HepG2 (cell line): ENCODE results near the gene BRD3. TPM values are rescaled to one million over a fixed set of nuclear protein-coding genes. Genes with fewer than 3 reads are reported as not detected.

Experiments
- ATF3 ChIP-seq: sonication (generic); formaldehyde crosslinking; IDR thresholded peaks from 2 replicates; pipeline ENCODE4 v1.4.0; 2020; ENCODE audit warnings: missing genetic modification reagents
- ESRRA ChIP-seq: sonication (generic); formaldehyde crosslinking; IDR thresholded peaks from 2 replicates; pipeline ENCODE4 v1.5.1; 2020; ENCODE audit warnings: mild to moderate bottlenecking, low read depth, missing genetic modification reagents
- ISX ChIP-seq: sonication (generic); formaldehyde crosslinking; conservative IDR thresholded peaks from 2 replicates; pipeline ENCODE4 v1.5.0; 2020; ENCODE audit warnings: missing genetic modification reagents
- MLLT10 ChIP-seq: sonication (generic); formaldehyde crosslinking; IDR thresholded peaks from 2 replicates; pipeline ENCODE4 v1.4.0; 2020; ENCODE audit warnings: missing genetic modification reagents
- NBN ChIP-seq: fragments of 450-650 bp; conservative IDR thresholded peaks from 2 replicates; pipeline ENCODE4 v1.6.1; 2017
- POLR2A ChIP-seq, 2 experiments: IDR thresholded peaks; 2 replicates each; pipeline ENCODE4 v1.6.1; 2011; ENCODE audit warnings: low read depth in 2 of 2, low read length in 2 of 2, mild to moderate bottlenecking in 1 of 2, moderate library complexity in 1 of 2; ENCODE audit not compliant: insufficient read depth in 1 of 2
- SALL2 ChIP-seq: sonication (generic); formaldehyde crosslinking; IDR thresholded peaks from 2 replicates; pipeline ENCODE4 v1.8.1; 2023; ENCODE audit warnings: mild to moderate bottlenecking, missing genetic modification reagents, inconsistent platforms
- THAP11 ChIP-seq: IDR thresholded peaks from 2 replicates; pipeline ENCODE4 v1.6.1; 2016; ENCODE audit warnings: missing biosample characterization, missing genetic modification reagents
- TP53 ChIP-seq: sonication (generic); formaldehyde crosslinking; conservative IDR thresholded peaks from 2 replicates; pipeline ENCODE4 v1.4.0; 2020; ENCODE audit warnings: missing genetic modification reagents
- ZEB1 ChIP-seq: IDR thresholded peaks from 2 replicates; pipeline ENCODE4 v1.6.1; 2012; ENCODE audit warnings: mild to moderate bottlenecking, low read depth, inconsistent platforms; ENCODE audit not compliant: insufficient replicate concordance
- ZFP91 ChIP-seq: sonication (generic); formaldehyde crosslinking; IDR thresholded peaks from 2 replicates; pipeline ENCODE4 v1.9.0; 2022; ENCODE audit warnings: missing genetic modification reagents, mild to moderate bottlenecking, borderline replicate concordance
- ZMAT5 ChIP-seq: sonication (generic); formaldehyde crosslinking; IDR thresholded peaks from 2 replicates; pipeline ENCODE4 v1.5.0; 2020; ENCODE audit warnings: mild to moderate bottlenecking, low read depth, missing genetic modification reagents, borderline replicate concordance
- ZNF101 ChIP-seq: sonication (generic); formaldehyde crosslinking; IDR thresholded peaks from 2 replicates; pipeline ENCODE4 v1.4.0; 2020; ENCODE audit warnings: mild to moderate bottlenecking, low read depth, missing genetic modification reagents, borderline replicate concordance
- ZNF12 ChIP-seq: sonication (generic); formaldehyde crosslinking; IDR thresholded peaks from 2 replicates; pipeline ENCODE4 v1.5.0; 2020; ENCODE audit warnings: missing genetic modification reagents
- ZNF484 ChIP-seq: sonication (generic); formaldehyde crosslinking; IDR thresholded peaks from 2 replicates; pipeline ENCODE4 v1.5.1; 2020; ENCODE audit warnings: mild to moderate bottlenecking, low read depth, missing genetic modification reagents, borderline replicate concordance
- polyA plus RNA-seq, 8 experiments: library from polyadenylated mRNA; depleted of rRNA in 3 of 8; stranded (reverse) in 7 of 8; unstranded in 1 of 8; fragments of >200 nt; fragmentation: Illumina TruSeq in 4 of 8; extraction: Trizol in 4 of 8; gene quantifications; 2 replicates each; pipeline versions ENCODE4 v1.2.1 to v1.2.3, GENCODE V29; 2011 to 2016; ENCODE audit warnings: low read depth in 4 of 8, missing spikeins in 1 of 8, mixed read lengths in 1 of 8; ENCODE audit not compliant: insufficient read depth in 1 of 8
- total RNA-seq, 5 experiments: library from RNA; depleted of rRNA; stranded (reverse); fragments of >200 nt; fragmentation: Illumina TruSeq; extraction: Trizol; gene quantifications; 2 replicates each; pipeline ENCODE4 v1.2.3, GENCODE V29; 2016; ENCODE audit warnings: low read depth in 1 of 5
- TF ChIP-seq, protein P1 (sequence below): sonication (generic); formaldehyde crosslinking; IDR thresholded peaks from 2 replicates; pipeline ENCODE4 v1.5.1; 2020; ENCODE audit warnings: mild to moderate bottlenecking, missing genetic modification reagents, moderate library complexity
- TF ChIP-seq, protein P2 (sequence below): sonication (generic); formaldehyde crosslinking; IDR thresholded peaks from 2 replicates; pipeline ENCODE4 v1.4.0; 2020; ENCODE audit warnings: mild to moderate bottlenecking, missing genetic modification reagents
- TF ChIP-seq, protein P3 (sequence below): IDR thresholded peaks from 2 replicates; pipeline ENCODE4 v1.6.1; 2016; ENCODE audit warnings: mild to moderate bottlenecking

The BRD3 gene
- total and polyA plus RNA-seq, 2 of the 13 experiments (the other 11 are each of a cell fraction or from before 2014, with no cell fraction given) = 5.9 to 12.9 TPM

- TF ChIP-seq, protein P1, sequence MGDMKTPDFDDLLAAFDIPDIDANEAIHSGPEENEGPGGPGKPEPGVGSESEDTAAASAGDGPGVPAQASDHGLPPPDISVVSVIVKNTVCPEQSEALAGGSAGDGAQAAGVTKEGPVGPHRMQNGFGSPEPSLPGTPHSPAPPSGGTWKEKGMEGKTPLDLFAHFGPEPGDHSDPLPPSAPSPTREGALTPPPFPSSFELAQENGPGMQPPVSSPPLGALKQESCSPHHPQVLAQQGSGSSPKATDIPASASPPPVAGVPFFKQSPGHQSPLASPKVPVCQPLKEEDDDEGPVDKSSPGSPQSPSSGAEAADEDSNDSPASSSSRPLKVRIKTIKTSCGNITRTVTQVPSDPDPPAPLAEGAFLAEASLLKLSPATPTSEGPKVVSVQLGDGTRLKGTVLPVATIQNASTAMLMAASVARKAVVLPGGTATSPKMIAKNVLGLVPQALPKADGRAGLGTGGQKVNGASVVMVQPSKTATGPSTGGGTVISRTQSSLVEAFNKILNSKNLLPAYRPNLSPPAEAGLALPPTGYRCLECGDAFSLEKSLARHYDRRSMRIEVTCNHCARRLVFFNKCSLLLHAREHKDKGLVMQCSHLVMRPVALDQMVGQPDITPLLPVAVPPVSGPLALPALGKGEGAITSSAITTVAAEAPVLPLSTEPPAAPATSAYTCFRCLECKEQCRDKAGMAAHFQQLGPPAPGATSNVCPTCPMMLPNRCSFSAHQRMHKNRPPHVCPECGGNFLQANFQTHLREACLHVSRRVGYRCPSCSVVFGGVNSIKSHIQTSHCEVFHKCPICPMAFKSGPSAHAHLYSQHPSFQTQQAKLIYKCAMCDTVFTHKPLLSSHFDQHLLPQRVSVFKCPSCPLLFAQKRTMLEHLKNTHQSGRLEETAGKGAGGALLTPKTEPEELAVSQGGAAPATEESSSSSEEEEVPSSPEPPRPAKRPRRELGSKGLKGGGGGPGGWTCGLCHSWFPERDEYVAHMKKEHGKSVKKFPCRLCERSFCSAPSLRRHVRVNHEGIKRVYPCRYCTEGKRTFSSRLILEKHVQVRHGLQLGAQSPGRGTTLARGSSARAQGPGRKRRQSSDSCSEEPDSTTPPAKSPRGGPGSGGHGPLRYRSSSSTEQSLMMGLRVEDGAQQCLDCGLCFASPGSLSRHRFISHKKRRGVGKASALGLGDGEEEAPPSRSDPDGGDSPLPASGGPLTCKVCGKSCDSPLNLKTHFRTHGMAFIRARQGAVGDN = peak; percentile 64
- no peak for TF ChIP-seq ZMAT5 (CRISPR knock-in tag)
- TF ChIP-seq, protein P2, sequence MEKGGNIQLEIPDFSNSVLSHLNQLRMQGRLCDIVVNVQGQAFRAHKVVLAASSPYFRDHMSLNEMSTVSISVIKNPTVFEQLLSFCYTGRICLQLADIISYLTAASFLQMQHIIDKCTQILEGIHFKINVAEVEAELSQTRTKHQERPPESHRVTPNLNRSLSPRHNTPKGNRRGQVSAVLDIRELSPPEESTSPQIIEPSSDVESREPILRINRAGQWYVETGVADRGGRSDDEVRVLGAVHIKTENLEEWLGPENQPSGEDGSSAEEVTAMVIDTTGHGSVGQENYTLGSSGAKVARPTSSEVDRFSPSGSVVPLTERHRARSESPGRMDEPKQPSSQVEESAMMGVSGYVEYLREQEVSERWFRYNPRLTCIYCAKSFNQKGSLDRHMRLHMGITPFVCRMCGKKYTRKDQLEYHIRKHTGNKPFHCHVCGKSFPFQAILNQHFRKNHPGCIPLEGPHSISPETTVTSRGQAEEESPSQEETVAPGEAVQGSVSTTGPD = no peak
- TF ChIP-seq ZEB1 = no peak
- no peak for TF ChIP-seq POLR2A (IDR thresholded peaks at IDR 0.05; ENCODE audit: insufficient read depth in 1 of 2, low read depth in 2 of 2, low read length in 2 of 2)
- no peak for TF ChIP-seq ISX
- no peak for TF ChIP-seq NBN
- TF ChIP-seq, protein P3, sequence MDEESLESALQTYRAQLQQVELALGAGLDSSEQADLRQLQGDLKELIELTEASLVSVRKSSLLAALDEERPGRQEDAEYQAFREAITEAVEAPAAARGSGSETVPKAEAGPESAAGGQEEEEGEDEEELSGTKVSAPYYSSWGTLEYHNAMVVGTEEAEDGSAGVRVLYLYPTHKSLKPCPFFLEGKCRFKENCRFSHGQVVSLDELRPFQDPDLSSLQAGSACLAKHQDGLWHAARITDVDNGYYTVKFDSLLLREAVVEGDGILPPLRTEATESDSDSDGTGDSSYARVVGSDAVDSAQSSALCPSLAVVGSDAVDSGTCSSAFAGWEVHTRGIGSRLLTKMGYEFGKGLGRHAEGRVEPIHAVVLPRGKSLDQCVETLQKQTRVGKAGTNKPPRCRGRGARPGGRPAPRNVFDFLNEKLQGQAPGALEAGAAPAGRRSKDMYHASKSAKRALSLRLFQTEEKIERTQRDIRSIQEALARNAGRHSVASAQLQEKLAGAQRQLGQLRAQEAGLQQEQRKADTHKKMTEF (CRISPR knock-in tag) = no peak
- peak; percentile 85 for TF ChIP-seq THAP11 (CRISPR knock-in tag)
- 0 out of 2 replicates have a peak, but pooled peaks have one; percentile 38 for TF ChIP-seq SALL2 (CRISPR knock-in tag)
- no peak for TF ChIP-seq ZNF101 (CRISPR knock-in tag)
- TF ChIP-seq ZNF12 (CRISPR knock-in tag) = no peak
- TF ChIP-seq MLLT10 (CRISPR knock-in tag) = no peak
- TF ChIP-seq TP53 (CRISPR knock-in tag) = no peak
- no peak; the same call in 1 of the 2 replicates for TF ChIP-seq ESRRA
- peak; percentile 23; the same call in 1 of the 2 replicates for TF ChIP-seq ZFP91 (CRISPR knock-in tag)
- TF ChIP-seq ATF3 = no peak
- TF ChIP-seq ZNF484 = no peak
Measured at GRCh38 chr9:134024828-134025605, 42.8 kb downstream of the BRD3 start, which contains the start of gene BRD3OS (continued).
